ENCODE data around the gene TMEM170B. TPM values are rescaled to one million over a fixed set of nuclear protein-coding genes. Genes with fewer than 3 reads are reported as not detected.

Gene TMEM170B
- polyA plus RNA-seq, 4 donors = 9.2 to 10.5 (median 9.8) TPM

DNA sequence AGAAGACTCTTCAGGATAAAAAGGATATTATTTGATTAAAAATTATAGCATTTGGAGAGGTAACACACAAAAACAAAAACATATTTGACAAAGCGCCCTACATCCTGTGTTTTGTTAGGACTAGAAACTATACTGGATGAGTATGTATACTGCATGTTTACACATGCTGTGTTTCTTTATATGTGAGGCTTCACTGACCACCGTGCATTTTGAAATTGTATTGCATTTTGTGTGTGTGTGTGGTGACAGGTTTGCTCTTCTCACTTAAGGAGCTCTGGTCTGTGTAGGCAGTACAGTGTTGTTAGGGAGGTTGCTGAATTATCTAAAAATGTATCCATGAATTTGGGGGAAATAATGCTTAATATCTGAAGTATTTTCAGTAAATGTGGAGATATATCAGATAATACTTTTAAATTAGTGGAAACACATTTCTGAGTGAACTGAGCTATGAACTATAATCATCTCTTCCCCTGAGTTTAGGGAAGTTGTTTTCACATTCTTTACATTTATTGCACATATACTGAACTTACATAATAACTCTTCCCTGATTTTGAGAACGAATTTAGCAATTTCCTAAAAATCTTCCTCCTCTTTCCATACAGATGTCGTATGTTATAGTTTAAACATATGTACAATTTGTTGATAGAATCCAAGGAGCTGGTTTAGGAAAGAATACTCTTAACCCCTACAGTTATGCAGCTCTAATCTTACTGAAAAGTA is 43.3 kb downstream of the TMEM170B start:
- DNase-seq (ENCODE audit: low read depth in 4 of 4, low spot score in 3 of 4) = no peak

DNA sequence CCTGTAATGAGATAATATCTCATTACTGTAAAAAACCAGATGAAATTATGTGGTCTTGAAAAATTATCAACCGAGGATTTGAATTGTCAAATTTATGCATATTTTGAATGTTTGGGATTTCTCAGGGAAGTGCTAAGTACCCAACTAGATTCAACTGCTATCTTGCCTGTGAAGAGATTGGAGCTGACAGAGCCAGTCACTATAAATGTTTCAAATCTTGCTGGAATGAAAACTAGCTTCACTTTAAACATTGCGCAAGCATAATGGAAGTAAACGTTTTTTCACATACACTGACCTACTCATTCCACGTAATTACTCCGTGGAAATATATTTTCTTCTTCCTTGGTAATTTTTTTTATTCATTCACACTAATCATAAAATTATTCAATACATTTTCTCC is 46.7 kb downstream of the TMEM170B start:
- DNase-seq (ENCODE audit: low read depth in 4 of 4, low spot score in 3 of 4) = no peak

DNA sequence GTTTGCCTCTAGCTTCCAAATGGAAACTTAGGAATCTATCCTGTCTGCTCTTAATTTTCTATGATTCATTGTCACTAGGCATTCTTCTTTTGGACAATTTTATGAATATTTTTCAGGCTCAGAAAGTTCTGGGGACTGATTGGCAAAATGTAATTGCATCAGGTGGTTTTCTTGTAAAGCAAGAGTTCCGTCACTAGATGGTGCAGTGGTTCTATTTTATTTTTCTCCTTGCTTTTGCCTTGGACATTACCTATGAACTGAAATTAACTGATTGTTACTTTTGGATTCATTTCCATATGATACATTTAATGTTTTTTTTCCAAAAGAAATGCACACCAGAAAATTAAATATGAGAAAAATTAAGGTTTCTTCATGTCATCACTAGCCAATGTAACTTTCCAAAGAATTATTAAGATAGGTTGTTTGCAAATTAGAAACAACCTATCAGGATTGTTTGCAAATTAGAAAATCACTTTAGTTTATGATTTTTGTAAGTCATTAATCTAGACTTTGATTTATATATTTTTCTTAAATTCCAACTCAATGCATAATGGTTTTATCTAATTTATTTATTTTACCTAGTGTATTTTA is 48.0 kb downstream of the TMEM170B start:
- peak in 1 of 4 donors; percentile 35 for DNase-seq (ENCODE audit: low read depth in 4 of 4, low spot score in 3 of 4)

DNA sequence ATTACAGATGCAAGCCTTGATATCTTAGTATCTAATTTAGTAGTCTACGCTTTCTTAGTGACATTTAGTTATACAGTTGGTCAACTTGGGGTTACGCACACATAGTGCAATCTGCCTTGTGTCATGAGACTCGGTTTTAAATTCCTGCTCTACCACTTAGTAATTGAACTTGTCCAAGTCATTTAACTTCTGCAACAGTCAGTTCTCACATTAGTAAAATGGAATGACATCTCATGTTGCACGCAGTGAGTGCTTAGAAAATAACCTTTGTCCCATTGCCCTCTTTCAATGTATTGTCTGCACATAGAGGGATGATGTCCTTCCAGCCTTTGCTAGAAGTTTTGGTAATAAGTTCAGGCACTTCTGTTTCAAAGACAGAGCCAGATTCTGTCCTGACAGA is 48.6 kb downstream of the TMEM170B start:
- DNase-seq (ENCODE audit: low read depth in 4 of 4, low spot score in 3 of 4) = no peak

DNA sequence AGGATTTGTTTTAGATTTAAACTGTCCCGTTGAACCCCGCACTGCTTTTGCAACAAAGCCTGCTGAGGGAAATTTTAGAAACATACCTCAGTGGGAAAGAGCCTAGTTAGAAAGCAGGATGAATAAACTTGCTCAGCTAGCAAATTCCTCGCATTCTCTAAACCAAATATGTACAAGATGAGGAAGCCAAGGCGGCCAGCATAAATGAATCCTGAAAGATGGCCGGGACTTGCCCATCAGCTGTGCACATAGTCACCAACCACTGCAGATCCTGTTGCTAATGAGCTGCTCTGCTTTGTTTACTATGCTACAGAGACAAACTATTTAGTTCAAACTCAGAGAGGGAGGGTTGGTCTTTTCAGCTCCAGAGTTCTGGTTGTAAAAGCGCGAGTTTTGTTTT is 49.0 kb downstream of the TMEM170B start:
- no peak for DNase-seq (ENCODE audit: low read depth in 4 of 4, low spot score in 3 of 4)

DNA sequence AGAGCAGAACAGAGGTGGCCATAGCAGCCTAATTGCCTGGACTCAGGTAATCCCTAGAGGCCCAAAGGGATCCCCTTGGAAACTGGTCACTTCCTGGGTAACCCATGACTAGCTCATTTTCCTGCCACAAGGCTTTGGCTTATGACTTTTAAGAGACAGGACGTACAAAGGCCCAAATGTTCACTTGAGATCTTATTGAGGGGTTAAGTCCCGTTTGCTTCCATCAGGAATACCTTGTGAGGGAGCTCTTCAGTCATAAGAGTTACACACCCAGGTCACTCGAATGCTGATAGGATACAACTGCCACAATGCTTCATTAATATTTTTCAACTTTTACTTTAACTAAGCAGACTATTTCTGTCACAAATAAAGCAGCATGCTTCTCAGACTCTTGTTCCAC is 51.7 kb downstream of the TMEM170B start:
- DNase-seq (ENCODE audit: low read depth in 4 of 4, low spot score in 3 of 4) = no peak

DNA sequence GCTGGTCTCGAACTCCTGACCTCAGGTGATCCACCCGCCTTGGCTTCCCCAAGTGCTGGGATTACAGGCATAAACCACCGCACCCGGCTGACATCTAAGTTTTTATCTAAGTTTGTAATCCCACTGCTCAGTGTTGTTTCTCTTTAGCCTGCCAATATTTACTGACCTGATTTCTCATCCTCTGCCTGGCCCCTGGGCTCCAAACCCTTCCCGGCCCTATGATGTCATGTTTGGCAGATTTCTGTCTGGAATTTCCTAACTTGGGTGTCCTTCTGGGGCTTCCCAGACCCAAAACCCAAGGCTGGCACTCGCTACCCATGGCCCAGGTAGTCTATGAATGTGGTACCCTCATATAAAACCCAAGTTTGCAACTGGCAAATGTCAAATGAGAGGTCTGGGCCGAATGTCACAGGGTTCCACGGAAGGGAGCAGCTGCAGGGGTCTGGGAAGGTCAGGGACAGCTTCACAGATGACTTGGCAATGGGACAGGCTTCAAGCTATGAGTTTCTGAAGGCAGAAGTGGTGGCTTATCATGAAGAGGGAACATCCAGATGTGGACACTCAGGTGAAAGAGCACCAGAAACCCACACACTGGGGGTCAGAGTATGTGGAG is 54.9 kb downstream of the TMEM170B start:
- no peak for DNase-seq (ENCODE audit: low read depth in 4 of 4, low spot score in 3 of 4)

DNA sequence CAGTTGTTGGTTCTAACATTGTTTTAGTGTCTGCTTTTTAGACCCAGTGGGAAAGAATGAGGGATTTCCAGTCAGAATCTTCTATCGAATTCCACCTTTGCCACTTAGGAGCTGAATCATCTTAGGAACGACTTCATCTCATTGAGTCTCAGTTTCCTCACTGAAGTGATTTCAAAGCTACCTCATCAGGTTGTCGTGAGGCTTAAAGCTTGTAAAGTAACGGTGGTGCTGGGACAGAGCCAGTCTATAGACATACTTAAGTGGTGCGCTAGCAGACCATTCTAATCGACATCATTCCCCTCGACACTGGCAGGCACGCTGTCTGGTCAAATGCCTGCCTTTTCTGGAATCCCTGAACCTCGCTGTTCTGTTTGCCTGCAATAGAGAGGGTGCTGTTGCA is 55.5 kb downstream of the TMEM170B start:
- DNase-seq (ENCODE audit: low read depth in 4 of 4, low spot score in 3 of 4) = no peak

DNA sequence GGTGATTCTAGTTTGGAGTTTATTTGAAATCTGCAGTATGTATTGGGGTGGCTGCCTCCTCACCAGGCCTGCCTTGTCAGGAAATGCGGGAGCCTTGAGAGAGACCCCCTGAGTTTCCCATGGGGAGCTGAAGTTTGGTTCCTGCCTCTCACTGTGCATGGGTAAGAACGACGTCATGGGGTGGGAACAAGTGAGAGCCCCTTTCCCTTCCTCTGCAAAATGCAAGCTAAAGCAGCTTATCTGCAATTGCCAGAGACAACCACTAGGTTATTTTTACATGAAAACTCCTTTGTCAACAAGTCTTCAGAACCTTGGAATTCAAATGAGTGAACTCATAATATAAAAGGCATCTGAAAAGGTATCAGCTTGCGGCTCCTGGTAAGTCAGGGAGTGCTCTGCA is 58.4 kb downstream of the TMEM170B start:
- DNase-seq (ENCODE audit: low read depth in 4 of 4, low spot score in 3 of 4) = no peak

DNA sequence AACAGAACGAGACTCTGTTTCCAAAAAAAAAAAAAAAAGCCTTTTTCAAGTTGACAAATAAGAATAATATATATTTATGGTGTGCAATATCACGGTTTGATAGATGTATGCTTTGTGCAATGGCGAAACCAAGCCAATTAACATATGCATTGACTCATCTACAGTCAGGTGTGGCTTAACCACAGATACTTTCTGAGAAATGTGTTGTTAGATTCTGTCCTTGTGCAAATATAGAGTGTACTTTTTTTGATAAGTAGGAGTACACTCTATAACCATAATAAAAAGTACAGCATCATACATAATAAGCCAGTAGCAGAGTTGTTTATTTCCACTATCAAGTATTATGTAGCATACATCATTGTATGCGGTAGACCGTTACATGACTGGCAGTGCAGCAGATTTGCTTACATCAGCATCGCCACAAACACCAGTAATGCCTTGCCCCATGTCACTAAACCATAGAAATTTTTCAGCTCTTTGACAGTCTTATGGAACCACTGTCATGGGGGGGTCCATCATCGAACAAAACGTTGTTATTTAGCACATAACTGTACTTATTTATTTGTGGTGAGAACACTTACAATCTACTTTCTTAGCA is 59.2 kb downstream of the TMEM170B start:
- no peak for DNase-seq (ENCODE audit: low read depth in 4 of 4, low spot score in 3 of 4)

DNA sequence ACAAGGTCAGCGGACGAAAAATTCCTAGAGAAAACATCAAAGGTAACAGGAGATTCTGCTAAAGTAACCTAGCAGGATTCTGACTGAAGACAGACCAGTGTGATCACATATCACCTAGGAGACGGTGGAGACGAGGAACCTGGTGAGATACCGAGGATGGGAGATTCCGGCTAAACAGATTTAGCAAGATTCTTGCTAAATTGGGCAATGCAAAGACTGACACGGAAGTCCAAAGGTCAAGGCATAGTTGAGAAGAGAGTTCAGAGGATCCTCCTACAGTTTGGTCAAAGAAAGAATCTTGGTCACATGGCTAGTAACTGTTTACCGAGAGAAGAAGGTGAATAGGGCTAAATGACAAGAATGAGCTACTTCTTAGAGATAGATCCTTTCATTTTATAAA is 61.1 kb downstream of the TMEM170B start:
- no peak for DNase-seq (ENCODE audit: low read depth in 4 of 4, low spot score in 3 of 4)

DNA sequence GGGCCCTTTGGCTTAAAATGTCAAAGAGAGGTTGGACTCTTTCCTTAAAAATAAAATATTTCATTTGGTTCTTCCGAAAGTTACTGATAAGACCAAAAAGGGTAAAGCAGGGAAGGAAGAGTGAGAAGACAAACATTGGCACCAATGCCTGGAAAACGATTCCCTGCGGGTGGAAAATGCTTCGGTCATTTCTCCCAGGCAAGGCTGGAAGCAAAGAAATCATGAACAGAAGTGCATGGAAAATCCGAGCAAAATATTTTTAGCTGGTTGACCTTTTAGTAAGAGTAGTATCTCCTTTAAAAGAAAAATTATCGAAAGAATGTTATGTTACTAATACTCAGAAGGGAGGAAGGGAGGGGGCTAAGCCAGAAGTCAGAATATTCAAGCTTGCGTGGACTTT is 62.7 kb downstream of the TMEM170B start:
- DNase-seq (ENCODE audit: low read depth in 4 of 4, low spot score in 3 of 4) = no peak

DNA sequence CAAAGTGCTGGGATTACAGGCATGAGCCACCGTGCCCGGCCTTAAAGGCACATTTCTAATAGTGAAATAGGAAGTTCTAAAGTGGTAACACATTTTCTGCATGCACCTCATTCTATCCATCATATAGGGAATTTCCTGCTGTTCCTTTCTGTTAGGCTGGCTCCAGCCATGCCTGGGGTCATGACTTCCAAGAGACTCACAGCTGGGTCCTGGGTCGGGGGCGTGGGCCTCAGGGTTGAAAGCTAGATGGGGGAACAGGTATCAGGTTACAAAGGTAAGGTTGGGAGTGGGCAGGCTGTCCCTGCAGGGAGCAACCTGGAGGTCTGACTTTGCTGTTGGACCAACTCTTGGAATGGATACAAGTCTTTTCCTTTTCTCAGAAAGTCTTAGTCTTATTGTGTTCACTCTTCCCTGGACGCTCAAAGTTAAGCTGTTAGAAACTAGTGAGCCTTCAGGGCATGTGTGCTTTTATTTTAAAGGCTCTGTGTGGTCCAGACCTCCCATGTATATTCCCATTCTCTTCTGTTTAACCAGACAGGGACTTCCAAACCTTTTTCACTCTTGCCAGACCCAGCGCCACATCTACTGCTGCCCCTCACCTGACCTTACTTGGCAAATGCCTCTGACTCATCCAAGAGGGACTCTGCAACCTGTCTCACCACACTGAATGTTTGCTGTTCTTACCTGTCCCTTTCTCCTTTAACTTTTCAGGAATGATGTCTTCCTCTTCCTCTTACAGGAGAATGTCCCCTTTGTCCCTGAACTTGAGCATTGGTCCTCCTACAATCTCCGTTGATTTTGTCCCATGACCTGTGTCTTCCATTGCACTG is 64.4 kb downstream of the TMEM170B start:
- DNase-seq (ENCODE audit: low read depth in 4 of 4, low spot score in 3 of 4) = no peak

DNA sequence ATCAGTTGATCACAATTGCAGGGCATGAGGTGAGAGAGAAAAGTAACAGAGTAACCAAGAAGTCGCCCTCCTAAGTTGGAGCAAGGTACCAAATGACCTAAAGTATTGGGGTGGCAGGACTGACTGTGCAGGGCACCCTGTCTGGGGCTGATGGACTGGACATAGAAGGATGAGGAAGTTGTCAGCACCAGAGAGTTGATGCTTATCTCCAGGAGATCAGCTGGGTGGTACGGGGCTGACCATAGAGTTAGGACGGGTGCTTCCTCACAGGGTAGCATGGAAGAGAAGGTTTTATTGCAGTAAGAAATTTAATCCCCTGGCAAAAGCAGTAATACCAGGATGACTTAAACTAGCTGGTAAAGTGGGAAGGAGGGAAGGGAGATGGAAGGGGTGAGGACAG is 66.7 kb downstream of the TMEM170B start:
- no peak for DNase-seq (ENCODE audit: low read depth in 4 of 4, low spot score in 3 of 4)

DNA sequence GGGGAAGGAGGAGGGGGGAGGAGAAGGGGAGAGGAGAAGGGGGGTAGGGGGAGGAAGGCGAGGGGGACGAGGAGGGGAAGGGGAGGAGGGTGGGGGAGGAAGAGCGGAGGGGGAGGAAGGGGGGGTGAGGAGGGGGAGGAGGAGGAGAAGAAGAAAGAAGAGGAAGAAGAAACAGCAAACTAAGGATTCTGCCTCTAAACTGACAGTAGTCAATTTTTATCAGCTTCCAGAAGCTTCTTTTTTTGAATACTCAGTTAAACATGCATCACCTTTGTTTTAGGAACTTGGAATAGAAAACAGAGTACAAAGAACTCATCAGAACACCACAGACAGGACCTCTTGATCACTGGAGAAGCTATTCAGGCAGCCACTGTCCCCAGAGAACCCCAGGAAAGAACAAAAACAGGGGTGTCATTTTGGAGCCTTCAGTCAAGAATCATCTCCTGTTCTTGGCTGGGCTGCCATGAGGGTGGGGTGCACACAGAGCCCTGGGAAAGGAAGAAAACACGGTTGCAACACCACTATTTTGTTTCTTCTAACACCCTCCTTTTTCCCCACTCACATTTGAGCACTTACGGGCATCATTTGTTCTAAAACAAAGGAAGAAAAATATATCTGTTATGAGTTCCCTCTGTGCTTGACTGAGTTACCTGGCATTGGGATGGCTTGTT is 67.4 kb downstream of the TMEM170B start:
- DNase-seq (ENCODE audit: low read depth in 4 of 4, low spot score in 3 of 4) = no peak

DNA sequence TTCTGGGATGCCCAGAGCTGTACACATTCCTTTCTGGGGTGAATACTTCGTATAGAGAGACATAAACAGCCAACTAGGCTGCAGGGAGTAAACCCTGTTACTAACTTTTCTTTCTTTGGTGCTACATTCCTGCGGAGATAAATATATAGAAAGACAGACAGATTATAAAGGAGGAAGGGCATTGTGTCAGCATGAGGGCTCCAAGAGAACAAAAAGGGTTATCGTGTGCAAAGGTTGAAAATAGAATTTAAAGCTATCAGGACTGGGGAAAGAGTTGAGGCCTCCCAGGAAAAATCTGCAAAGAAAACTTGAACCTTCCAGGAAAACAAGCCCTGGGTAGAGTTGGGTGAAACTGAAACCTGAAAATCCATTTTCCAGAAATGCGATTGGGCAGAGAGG is 68.0 kb downstream of the TMEM170B start:
- DNase-seq (ENCODE audit: low read depth in 4 of 4, low spot score in 3 of 4) = no peak

DNA sequence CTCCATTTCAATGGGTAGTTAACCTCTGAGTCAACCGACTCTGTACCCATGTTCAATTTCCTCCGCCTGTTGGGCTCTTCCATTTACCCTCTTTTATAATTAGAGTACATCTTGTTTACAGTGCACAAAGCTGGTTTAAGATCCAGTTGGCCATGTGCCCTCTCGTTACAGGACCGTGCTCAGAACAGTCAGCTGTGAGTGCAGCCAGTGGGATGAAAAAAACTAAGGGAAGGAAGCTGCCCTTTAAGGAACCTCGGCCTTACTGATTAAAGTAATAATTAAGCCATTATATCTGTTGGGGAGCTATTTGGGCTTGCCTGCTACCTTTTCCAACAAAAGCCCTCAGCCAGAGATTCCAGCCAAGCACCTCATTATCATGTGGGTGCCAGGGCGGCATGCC is 68.8 kb downstream of the TMEM170B start:
- DNase-seq (ENCODE audit: low read depth in 4 of 4, low spot score in 3 of 4) = no peak

DNA sequence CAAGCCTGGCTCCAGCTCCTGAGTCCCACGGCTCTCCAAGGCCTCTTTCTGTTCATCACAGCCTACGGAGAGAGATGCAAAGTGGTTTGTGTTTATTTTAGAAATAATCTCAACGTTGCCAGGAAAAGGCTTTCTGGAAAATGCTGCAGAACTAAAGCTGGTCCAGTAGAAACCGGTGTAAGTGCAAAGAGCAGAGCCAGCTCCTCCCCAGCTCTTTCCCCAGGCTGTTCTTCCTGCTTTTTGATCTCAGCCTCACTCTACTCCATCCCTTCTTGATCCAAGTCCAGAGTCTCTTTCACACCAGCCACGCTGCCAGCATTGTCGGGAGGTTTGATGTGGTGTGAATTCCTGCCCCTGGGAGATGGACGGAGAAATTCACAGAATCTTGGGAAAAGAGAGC is 69.8 kb downstream of the TMEM170B start:
- no peak for DNase-seq (ENCODE audit: low read depth in 4 of 4, low spot score in 3 of 4)

DNA sequence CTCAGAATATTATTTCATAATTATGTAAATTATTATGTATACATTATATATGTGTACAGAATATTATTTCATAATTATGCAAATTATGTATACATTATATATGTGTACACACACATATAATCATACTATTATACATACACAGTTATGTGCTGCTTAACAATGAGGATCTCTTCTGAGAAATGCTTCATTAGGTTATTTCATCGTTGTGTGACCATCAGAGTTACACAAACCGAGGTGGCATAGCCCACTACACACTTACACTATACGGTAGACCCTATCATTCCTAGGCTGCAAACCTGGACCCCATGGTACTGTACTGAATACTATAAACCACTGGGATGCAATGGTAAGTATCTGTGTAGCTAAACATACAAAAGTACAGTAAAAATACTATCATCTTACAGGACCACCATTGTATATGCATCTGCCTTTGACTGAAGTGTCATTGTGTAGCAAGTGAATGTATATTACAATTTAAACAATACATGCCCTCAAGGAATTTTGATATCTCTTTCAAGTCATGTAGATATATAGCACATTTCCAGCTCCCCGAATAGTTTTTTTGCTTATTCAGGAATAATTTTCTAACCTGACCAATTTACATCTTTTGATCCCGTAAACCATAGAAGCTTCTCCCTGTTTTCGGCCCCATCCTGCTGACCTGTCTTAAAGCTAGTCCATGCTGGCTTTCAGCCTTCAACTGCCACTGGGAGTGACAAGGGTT is 71.2 kb downstream of the TMEM170B start:
- no peak for DNase-seq (ENCODE audit: low read depth in 4 of 4, low spot score in 3 of 4)

All from right renal pelvis (tissue), 4 donors.